NB4 (cell line): ENCODE measurements around the gene SCART1.
"Not testable (repeated sequence)": the region's sequence is repeated elsewhere in the genome, so short reads cannot be mapped to it uniquely, and the experiment has no call there.

Experiments used
- CTCF ChIP-seq: IDR thresholded peaks from one replicate; pipeline ENCODE4 v1.5.1; 2012; ENCODE audit warnings: low read depth, low read length
- MAX ChIP-seq: IDR thresholded peaks from 2 replicates; pipeline ENCODE4 v1.6.1; 2011; ENCODE audit warnings: low read depth, low read length
- MYC ChIP-seq: IDR thresholded peaks from 2 replicates; pipeline ENCODE4 v1.6.1; 2011; ENCODE audit warnings: low read depth, low read length
- POLR2A ChIP-seq: IDR thresholded peaks from 2 replicates; pipeline ENCODE4 v1.6.1; 2011; ENCODE audit warnings: mild to moderate bottlenecking; ENCODE audit not compliant: insufficient read length; ENCODE audit errors: extremely low read depth

- TF ChIP-seq POLR2A, CTCF, MAX, MYC: not testable (repeated sequence)
Measured at GRCh38 chr10:133499176-133499575, 45.4 kb downstream of the SCART1 start.
